CD4-positive, alpha-beta T cell (primary cell): ENCODE results near the gene MTHFR. TPM values are rescaled to one million over a fixed set of nuclear protein-coding genes. Genes with fewer than 3 reads are reported as not detected.

Source experiments
- ATAC-seq: fragments of 200-7000 bp; cut with Tn5 transposase; one replicate; pipeline ENCODE4 v1.10.0; 2022; ENCODE audit warnings: mild to moderate bottlenecking; ENCODE audit not compliant: poor library complexity
- CTCF ChIA-PET: fragments of 350-600 bp; sonication (Branson Sonifier 250); formaldehyde crosslinking; loops from one replicate; lab custom pipeline; 2021; ENCODE audit warnings: antibody characterized with exemption, inconsistent platforms; lab: Charles Lee
- POLR2A ChIA-PET: fragments of 350-600 bp; sonication (Branson Sonifier 250); formaldehyde crosslinking; loops from one replicate; lab custom pipeline; 2021; ENCODE audit warnings: antibody characterized with exemption, inconsistent platforms; lab: Charles Lee
- DNase-seq, 14 experiments: peaks; one replicate each; pipeline ENCODE4 v3.0.0-alpha.2; 2013 to 2020; ENCODE audit warnings: mixed read lengths in 2 of 14
- H3K27ac ChIP-seq, 2 donors: one replicate each; pipeline versions ENCODE4 v1.5.1 to v1.7.0; 2013; ENCODE audit warnings: low read length in 2 of 2, low read depth in 1 of 2, mild to moderate bottlenecking in 1 of 2
- H3K27me3 ChIP-seq, 2 experiments: 1 replicate in 1 of 2; 2 replicates in 1 of 2; pipeline versions ENCODE4 v1.6.1 to v1.7.0; 2013; ENCODE audit warnings: low read length in 2 of 2, control low read depth in 1 of 2, mild to moderate bottlenecking in 1 of 2, moderate library complexity in 1 of 2; ENCODE audit not compliant: insufficient read depth in 2 of 2, control insufficient read depth in 1 of 2
- H3K36me3 ChIP-seq: one replicate; pipeline ENCODE4 v1.6.1; 2013; ENCODE audit warnings: low read length, control low read depth; ENCODE audit not compliant: insufficient read depth
- H3K4me1 ChIP-seq: one replicate; pipeline ENCODE4 v1.6.1; 2013; ENCODE audit warnings: low read length, control low read depth; ENCODE audit not compliant: insufficient read depth
- H3K4me3 ChIP-seq: one replicate; pipeline ENCODE4 v1.5.1; 2013; ENCODE audit warnings: mild to moderate bottlenecking, low read length, moderate library complexity
- H3K9me3 ChIP-seq, 2 experiments: 1 replicate in 1 of 2; 2 replicates in 1 of 2; pipeline versions ENCODE4 v1.6.1 to v1.7.0; 2013; ENCODE audit warnings: low read length in 2 of 2, mild to moderate bottlenecking in 2 of 2, control low read depth in 1 of 2, moderate library complexity in 1 of 2; ENCODE audit not compliant: control insufficient read depth in 1 of 2, insufficient read depth in 1 of 2
- H3K27ac Mint-ChIP-seq: one replicate; pipeline ENCODE4 v1.8.0; 2020; ENCODE audit warnings: mixed read lengths
- H3K27me3 Mint-ChIP-seq: one replicate; pipeline ENCODE4 v1.8.0; 2021; ENCODE audit warnings: mixed read lengths
- H3K36me3 Mint-ChIP-seq: one replicate; pipeline ENCODE4 v1.8.0; 2021; ENCODE audit warnings: low read depth, mixed read lengths
- H3K4me1 Mint-ChIP-seq: one replicate; pipeline ENCODE4 v1.8.0; 2021; ENCODE audit warnings: low read depth, mixed read lengths
- H3K4me3 Mint-ChIP-seq: one replicate; pipeline ENCODE4 v1.8.0; 2020; ENCODE audit warnings: mild to moderate bottlenecking, mixed read lengths
- H3K9me3 Mint-ChIP-seq: one replicate; pipeline ENCODE4 v1.8.0; 2020; ENCODE audit warnings: mixed read lengths
- CTCF ChIP-seq: fragments of 200-600 bp; IDR thresholded peaks from one replicate; pipeline ENCODE4 v1.8.0; 2022; ENCODE audit warnings: antibody characterized with exemption, mild to moderate bottlenecking
- intact Hi-C, 2 experiments: fragments of 100-400 bp; cut with DNase I in 1 of 2; cut with micrococcal nuclease in 1 of 2; formaldehyde crosslinking; loops; one replicate each; pipeline versions ENCODE4 v1.15.1 to v1.9.0; 2023 to 2025; cut with DNase I, micrococcal nuclease
- total RNA-seq, 174 experiments: library from RNA in 2 of 174; stranded (reverse) in 2 of 174; gene quantifications; one replicate each; pipeline ENCODE4 v1.2.3 and lab custom pipeline; 2021 to 2026

MTHFR gene
- total RNA-seq, 2 experiments from 2014 or later = 30.8 to 31.3 TPM

GRCh38 chr1:11823366-11824137 is 17.8 kb upstream of the MTHFR start:
- no peaks in the 10 kb centered on the region for H3K9me3 ChIP-seq
- H3K4me3 Mint-ChIP-seq = no peak overlapping the region
- H3K4me1 Mint-ChIP-seq = no peaks in the 10 kb centered on the region
- CTCF ChIA-PET = no interaction called here
- DNase-seq (no peak), ATAC-seq (no peak)
- no peak overlapping the region for H3K27ac Mint-ChIP-seq
- no peaks in the 10 kb centered on the region for H3K27me3 Mint-ChIP-seq
- no peak for TF ChIP-seq CTCF
- no peaks in the 10 kb centered on the region for H3K9me3 Mint-ChIP-seq
- peaks cover 70% of the 10 kb centered on the region for H3K36me3 Mint-ChIP-seq
- intact Hi-C loops = no loop called here
- H3K27ac ChIP-seq = no peak overlapping the region
- no peaks in the 10 kb centered on the region for H3K27me3 ChIP-seq
- peaks cover 53% of the 10 kb centered on the region for H3K36me3 ChIP-seq
- no peak overlapping the region for H3K4me3 ChIP-seq
- POLR2A ChIA-PET = no interaction called here
- no peaks in the 10 kb centered on the region for H3K4me1 ChIP-seq

DNA sequence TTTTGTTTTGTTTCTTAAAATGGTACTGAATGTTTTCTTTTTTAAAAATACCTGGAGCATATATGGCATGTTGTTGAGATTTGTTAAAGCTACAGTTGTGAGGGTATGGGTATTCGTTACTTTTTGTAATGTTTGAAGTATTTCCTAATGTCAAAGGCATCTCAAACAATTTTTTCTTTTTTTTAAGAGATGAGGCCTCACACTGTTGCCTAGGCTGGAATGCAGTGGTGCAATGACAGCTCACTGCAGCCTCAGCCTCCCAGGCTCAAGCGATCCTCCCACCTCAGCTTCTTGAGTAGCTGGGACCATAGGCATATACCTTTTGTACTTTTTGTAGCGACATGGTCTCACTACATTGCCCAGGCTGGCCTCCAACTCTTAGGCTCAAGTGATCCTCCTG is 16.3 kb upstream of the MTHFR start:
- H3K27me3 Mint-ChIP-seq = no peaks in the 10 kb centered on the region
- no peaks in the 10 kb centered on the region for H3K9me3 ChIP-seq
- H3K9me3 Mint-ChIP-seq = no peaks in the 10 kb centered on the region
- no peak overlapping the region for H3K27ac ChIP-seq
- DNase-seq (no peak), ATAC-seq (no peak)
- ChIA-PET CTCF (no interaction called here), POLR2A (interaction anchor here (0.7 kb wide), 1 partner anchor 188 kb away, joined by 3 read pairs; no protein-coding TSS in a partner anchor)
- peaks cover 72% of the 10 kb centered on the region for H3K36me3 Mint-ChIP-seq
- no peak overlapping the region for H3K4me3 Mint-ChIP-seq
- H3K36me3 ChIP-seq = peaks cover 48% of the 10 kb centered on the region
- H3K4me1 ChIP-seq = no peaks in the 10 kb centered on the region
- intact Hi-C loops = no loop called here
- TF ChIP-seq CTCF = no peak
- H3K27ac Mint-ChIP-seq = no peak overlapping the region
- no peak overlapping the region for H3K4me3 ChIP-seq
- no peaks in the 10 kb centered on the region for H3K4me1 Mint-ChIP-seq
- no peaks in the 10 kb centered on the region for H3K27me3 ChIP-seq

GRCh38 chr1:11817192-11817591 is 11.4 kb upstream of the MTHFR start:
- POLR2A ChIA-PET = no interaction called here
- no peak overlapping the region for H3K27ac Mint-ChIP-seq
- Histone ChIP-seq H3K9me3 (no peaks in the 10 kb centered on the region), H3K4me1 (no peaks in the 10 kb centered on the region), H3K4me3 (no peak overlapping the region), H3K27me3 (no peaks in the 10 kb centered on the region), H3K27ac (no peak overlapping the region), H3K36me3 (peaks cover 49% of the 10 kb centered on the region)
- intact Hi-C loops = no loop called here
- no peaks in the 10 kb centered on the region for H3K27me3 Mint-ChIP-seq
- H3K9me3 Mint-ChIP-seq = no peaks in the 10 kb centered on the region
- DNase-seq = no peak
- ATAC-seq = no peak
- CTCF ChIA-PET = no interaction called here
- H3K4me3 Mint-ChIP-seq = no peak overlapping the region
- TF ChIP-seq CTCF = no peak
- no peaks in the 10 kb centered on the region for H3K4me1 Mint-ChIP-seq
- peaks cover 71% of the 10 kb centered on the region for H3K36me3 Mint-ChIP-seq
